Stomach (tissue), 9 donors: ENCODE data around the gene DOCK8. TPM values are rescaled to one million over a fixed set of nuclear protein-coding genes. Genes with fewer than 3 reads are reported as not detected.

Experiments
- DNase-seq, 2 donors: peaks; one replicate each; pipeline versions ENCODE4 v3.0.0 to v3.0.0-alpha.2; 2013 to 2019
- H3K27ac ChIP-seq, 5 donors: fragments of 200-600 bp in 4 of 5; sonication (generic) in 4 of 5; one replicate each; pipeline ENCODE4 v1.5.1; 2013 to 2019; ENCODE audit warnings: mild to moderate bottlenecking in 1 of 5, moderate library complexity in 1 of 5
- H3K27me3 ChIP-seq, 3 donors: fragments of 200-600 bp; sonication (generic); one replicate each; pipeline ENCODE4 v1.5.1; 2017 to 2019; ENCODE audit warnings: mixed run types in 1 of 3
- H3K36me3 ChIP-seq, 4 donors: fragments of 200-600 bp; sonication (generic); 1 replicate in 3 of 4; 2 replicates in 1 of 4; pipeline ENCODE4 v1.5.1; 2016 to 2019
- H3K4me1 ChIP-seq, 4 donors: fragments of 200-600 bp; sonication (generic); one replicate each; pipeline ENCODE4 v1.5.1; 2016 to 2019
- H3K4me3 ChIP-seq, 4 donors: fragments of 200-600 bp; sonication (generic) in 3 of 4; one replicate each; pipeline ENCODE4 v1.5.1; 2016 to 2019; ENCODE audit warnings: mild to moderate bottlenecking in 1 of 4
- H3K9me3 ChIP-seq, 4 donors: fragments of 200-600 bp; sonication (generic); one replicate each; pipeline ENCODE4 v1.5.1; 2016 to 2019
- EP300 ChIP-seq: sonication (generic); formaldehyde crosslinking; IDR thresholded peaks from one replicate; pipeline ENCODE4 v1.6.1; 2017; ENCODE audit warnings: antibody characterized with exemption
- POLR2A ChIP-seq, 4 donors: fragments of 450-650 bp; IDR thresholded peaks; one replicate each; pipeline ENCODE4 v1.6.1; 2016; ENCODE audit warnings: antibody characterized with exemption in 4 of 4, control low read depth in 2 of 4, mild to moderate bottlenecking in 1 of 4, moderate library complexity in 1 of 4
- POLR2AphosphoS5 ChIP-seq, 3 donors: sonication (generic); formaldehyde crosslinking; IDR thresholded peaks; one replicate each; pipeline ENCODE4 v1.6.1; 2016; ENCODE audit warnings: antibody characterized with exemption in 3 of 3
- WGBS, 5 donors: extraction: QIAGEN DNeasy Blood & Tissue Kit in 3 of 5; methylation state at CpG; one replicate each; pipeline versions ENCODE4 v1.1.5 to v1.1.7; 2013 to 2018; 5-methylcytosine and 5-hydroxymethylcytosine counted together
- intact Hi-C: fragments of 100-400 bp; cut with DNase I; formaldehyde crosslinking; loops from one replicate; pipeline ENCODE4 v1.15.1; 2023; ENCODE audit warnings: low total_unique reads
- polyA plus RNA-seq, 3 donors: library from polyadenylated mRNA; stranded (reverse); fragments of 200-250 nt; gene quantifications; one replicate each; pipeline ENCODE4 v1.2.3, GENCODE V29; 2013
- total RNA-seq, 5 donors: library from RNA; depleted of rRNA; stranded (reverse); fragments of >200 nt; gene quantifications; one replicate each; pipeline versions ENCODE4 v1.1.0 to v1.2.3, GENCODE V29; 2014 to 2016
- TF ChIP-seq, protein P1 (sequence below), 7 experiments: fragments of 450-650 bp in 4 of 7; fragments of 200-600 bp in 3 of 7; sonication (generic) in 3 of 7; IDR thresholded peaks; one replicate each; pipeline ENCODE4 v1.5.1; 2016 to 2019; ENCODE audit warnings: antibody characterized with exemption in 7 of 7, control low read depth in 2 of 7, mild to moderate bottlenecking in 1 of 7
- donor health status: healthy with polysubstance abuse.
- donor health status: Bipolar disorder and iron deficiency.
- donor health status: healthy.

The DOCK8 gene
- total and polyA plus RNA-seq, 8 donors = 2.8 to 191 (median 10.2) TPM

GRCh38 chr9:371349-371748 lies 156.7 kb downstream of the DOCK8 start:
- WGBS, 5 donors = 48 to 65% (median 61%) methylated on average over 3 of the region's 3 CpGs
- no peak for DNase-seq
- intact Hi-C loops = no loop called here
- Histone ChIP-seq H3K27me3 (no peaks in the 10 kb centered on the region), H3K9me3 (no peaks in the 10 kb centered on the region), H3K27ac (no peak overlapping the region), H3K4me1 (peaks cover 0 to 5% (median 0%) of the 10 kb centered on the region in 4 donors), H3K4me3 (no peak overlapping the region), H3K36me3 (peaks cover 0 to 69% (median 30%) of the 10 kb centered on the region in 4 donors)
- TF ChIP-seq POLR2AphosphoS5 (IDR thresholded peaks at IDR 0.05) (no peak), EP300 (no peak), POLR2A (IDR thresholded peaks at IDR 0.05) (no peak)
- TF ChIP-seq, protein P1, sequence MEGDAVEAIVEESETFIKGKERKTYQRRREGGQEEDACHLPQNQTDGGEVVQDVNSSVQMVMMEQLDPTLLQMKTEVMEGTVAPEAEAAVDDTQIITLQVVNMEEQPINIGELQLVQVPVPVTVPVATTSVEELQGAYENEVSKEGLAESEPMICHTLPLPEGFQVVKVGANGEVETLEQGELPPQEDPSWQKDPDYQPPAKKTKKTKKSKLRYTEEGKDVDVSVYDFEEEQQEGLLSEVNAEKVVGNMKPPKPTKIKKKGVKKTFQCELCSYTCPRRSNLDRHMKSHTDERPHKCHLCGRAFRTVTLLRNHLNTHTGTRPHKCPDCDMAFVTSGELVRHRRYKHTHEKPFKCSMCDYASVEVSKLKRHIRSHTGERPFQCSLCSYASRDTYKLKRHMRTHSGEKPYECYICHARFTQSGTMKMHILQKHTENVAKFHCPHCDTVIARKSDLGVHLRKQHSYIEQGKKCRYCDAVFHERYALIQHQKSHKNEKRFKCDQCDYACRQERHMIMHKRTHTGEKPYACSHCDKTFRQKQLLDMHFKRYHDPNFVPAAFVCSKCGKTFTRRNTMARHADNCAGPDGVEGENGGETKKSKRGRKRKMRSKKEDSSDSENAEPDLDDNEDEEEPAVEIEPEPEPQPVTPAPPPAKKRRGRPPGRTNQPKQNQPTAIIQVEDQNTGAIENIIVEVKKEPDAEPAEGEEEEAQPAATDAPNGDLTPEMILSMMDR (IDR thresholded peaks at IDR 0.05) = no peak

- no peak for DNase-seq
- Histone ChIP-seq H3K9me3 (no peaks in the 10 kb centered on the region), H3K27me3 (no peaks in the 10 kb centered on the region), H3K27ac (no peak overlapping the region), H3K36me3 (peaks cover 0 to 70% (median 35%) of the 10 kb centered on the region in 4 donors), H3K4me3 (no peak overlapping the region), H3K4me1 (peaks cover 0 to 5% (median 0%) of the 10 kb centered on the region in 4 donors)
- intact Hi-C loops = no loop called here
- 73 to 85% (median 81%) methylated on average over 2 of the region's 2 CpGs for WGBS, 5 donors
- TF ChIP-seq EP300 = no peak
- TF ChIP-seq, protein P1 (IDR thresholded peaks at IDR 0.05) = no peak
- no peak for TF ChIP-seq POLR2A (IDR thresholded peaks at IDR 0.05)
- no peak for TF ChIP-seq POLR2AphosphoS5 (IDR thresholded peaks at IDR 0.05)
Observed at GRCh38 chr9:372128-372527, 157.5 kb downstream of the DOCK8 start.

DNA sequence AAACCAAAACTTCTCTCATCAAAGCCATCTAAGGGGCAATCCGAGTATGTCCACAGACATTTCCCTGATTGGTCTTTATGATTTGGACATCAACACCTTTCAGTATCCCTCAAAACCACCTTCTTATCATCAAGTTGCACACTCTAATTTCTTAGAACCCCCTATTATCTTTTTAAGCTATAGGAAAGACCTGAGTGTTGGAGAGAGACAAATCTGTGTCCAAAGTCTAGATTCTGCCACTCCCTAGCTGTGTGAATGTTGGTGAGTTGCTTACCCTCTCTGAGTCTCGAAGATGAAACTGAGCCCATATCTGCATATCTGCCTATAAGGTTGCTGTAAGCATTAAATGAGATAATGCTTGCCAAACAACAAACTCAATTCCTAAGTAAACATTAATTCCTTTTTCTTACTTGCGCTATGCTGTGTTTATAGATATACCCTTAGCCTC lies 159.1 kb downstream of the DOCK8 start:
- Histone ChIP-seq H3K4me1 (peaks cover 0 to 5% (median 0%) of the 10 kb centered on the region in 4 donors), H3K36me3 (peaks cover 0 to 74% (median 41%) of the 10 kb centered on the region in 4 donors), H3K9me3 (no peaks in the 10 kb centered on the region), H3K27me3 (no peaks in the 10 kb centered on the region), H3K27ac (no peak overlapping the region), H3K4me3 (no peak overlapping the region)
- TF ChIP-seq, protein P1 (IDR thresholded peaks at IDR 0.05) = no peak
- TF ChIP-seq EP300 (no peak), POLR2A (IDR thresholded peaks at IDR 0.05) (no peak), POLR2AphosphoS5 (IDR thresholded peaks at IDR 0.05) (no peak)
- DNase-seq = no peak
- intact Hi-C loops = no loop called here
- 73 to 87% (median 79%) methylated on average over 3 of the region's 3 CpGs for WGBS, 5 donors

GRCh38 chr9:374736-375135 lies 160.1 kb downstream of the DOCK8 start:
- no peak for TF ChIP-seq POLR2A (IDR thresholded peaks at IDR 0.05)
- no peak for TF ChIP-seq EP300
- TF ChIP-seq POLR2AphosphoS5 (IDR thresholded peaks at IDR 0.05) = no peak
- TF ChIP-seq, protein P1 (IDR thresholded peaks at IDR 0.05) = no peak
- Histone ChIP-seq H3K36me3 (peaks cover 0 to 74% (median 40%) of the 10 kb centered on the region in 4 donors), H3K27me3 (no peaks in the 10 kb centered on the region), H3K27ac (no peak overlapping the region), H3K9me3 (no peaks in the 10 kb centered on the region), H3K4me3 (no peak overlapping the region), H3K4me1 (peaks cover 0 to 5% (median 0%) of the 10 kb centered on the region in 4 donors)
- DNase-seq = no peak
- WGBS, 5 donors = 93 to 100% (median 97%) methylated on average over 2 of the region's 2 CpGs
- intact Hi-C loops = no loop called here
